GM18502 (cell line): ENCODE results near the gene ABCC9.

Experiments used
- ATAC-seq: cut with Tn5 transposase; IDR thresholded peaks from one replicate; pipeline ENCODE4 v1.9.1; 2021; ENCODE audit warnings: mild to moderate bottlenecking; ENCODE audit not compliant: unreplicated experiment, poor library complexity

ABCC9 gene

DNA sequence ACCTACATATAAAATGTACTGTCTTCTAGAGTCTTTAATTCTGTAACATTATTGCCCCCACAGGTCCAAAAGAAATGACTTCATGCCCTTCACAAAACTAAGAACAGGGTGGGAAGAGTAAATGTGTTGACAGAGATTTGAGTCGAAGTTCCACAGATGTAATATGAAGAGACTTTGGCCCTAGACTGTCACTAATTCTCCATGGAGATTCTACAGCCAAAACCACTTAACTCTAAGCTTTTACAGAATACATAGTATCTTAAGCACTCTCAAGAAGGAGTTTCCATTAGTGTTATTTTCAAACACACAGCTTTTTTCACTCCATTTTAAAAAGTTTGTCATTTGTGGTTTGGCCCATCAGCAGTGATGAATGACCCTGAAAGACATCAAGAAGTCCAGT, 56.3 kb downstream of the ABCC9 start:
- ATAC-seq: no peak

DNA sequence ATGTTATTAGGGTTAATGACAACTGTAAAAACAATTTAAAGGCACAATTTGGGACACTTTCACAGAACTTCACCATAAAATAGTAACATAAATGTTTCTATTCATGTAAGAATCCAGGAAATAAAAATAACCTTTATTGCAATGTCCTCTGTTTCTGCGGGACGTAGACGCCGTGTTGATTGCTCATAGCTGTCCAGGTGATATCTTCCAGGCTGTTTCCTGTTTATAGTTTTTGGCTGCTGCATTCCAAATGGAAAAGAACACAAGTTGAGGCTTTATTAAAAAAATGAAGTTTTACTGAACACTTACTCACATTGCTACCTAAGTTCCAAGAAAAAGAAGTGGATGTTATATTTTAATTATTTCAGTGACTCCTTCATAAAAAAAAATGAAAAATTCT, 58.6 kb downstream of the ABCC9 start:
- no peak for ATAC-seq

DNA sequence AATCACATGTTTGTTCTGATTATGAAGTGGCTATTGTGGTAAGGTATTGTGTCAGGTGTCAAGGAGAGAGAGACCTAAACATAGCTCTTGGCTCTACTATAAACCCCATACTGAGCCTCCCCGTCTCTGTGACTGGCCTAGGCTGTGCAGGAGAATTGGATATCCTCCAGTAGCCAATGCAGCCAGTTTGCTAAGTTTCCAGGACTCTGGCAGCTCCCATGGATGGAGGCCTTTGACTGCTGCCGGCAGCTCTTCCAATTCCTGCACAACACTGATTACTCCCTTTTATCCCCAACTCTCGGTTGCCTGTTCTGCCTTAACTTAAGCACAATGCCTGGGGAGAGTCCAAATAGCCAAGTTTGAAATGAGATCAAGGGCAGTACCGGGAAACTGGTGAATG, 59.3 kb downstream of the ABCC9 start:
- ATAC-seq: no peak

DNA sequence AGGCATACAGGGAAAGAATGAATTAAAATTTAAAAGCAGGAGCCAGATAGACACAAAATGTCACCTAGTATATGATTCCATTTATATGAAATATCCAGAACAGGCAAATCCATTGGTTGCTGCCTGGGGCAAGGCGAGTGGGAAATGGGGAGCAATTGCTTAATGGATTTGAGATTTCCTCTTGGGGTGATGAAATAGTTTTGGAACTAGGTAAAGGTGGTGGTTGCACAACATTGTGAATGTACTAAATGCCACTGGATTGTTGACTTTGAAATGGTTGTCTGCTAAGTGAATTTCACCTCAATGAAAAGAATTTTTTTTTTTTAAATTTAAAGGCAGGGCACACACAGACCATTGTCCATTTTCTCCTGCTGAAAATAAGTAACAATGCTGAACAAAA, 61.9 kb downstream of the ABCC9 start:
- no peak for ATAC-seq

DNA sequence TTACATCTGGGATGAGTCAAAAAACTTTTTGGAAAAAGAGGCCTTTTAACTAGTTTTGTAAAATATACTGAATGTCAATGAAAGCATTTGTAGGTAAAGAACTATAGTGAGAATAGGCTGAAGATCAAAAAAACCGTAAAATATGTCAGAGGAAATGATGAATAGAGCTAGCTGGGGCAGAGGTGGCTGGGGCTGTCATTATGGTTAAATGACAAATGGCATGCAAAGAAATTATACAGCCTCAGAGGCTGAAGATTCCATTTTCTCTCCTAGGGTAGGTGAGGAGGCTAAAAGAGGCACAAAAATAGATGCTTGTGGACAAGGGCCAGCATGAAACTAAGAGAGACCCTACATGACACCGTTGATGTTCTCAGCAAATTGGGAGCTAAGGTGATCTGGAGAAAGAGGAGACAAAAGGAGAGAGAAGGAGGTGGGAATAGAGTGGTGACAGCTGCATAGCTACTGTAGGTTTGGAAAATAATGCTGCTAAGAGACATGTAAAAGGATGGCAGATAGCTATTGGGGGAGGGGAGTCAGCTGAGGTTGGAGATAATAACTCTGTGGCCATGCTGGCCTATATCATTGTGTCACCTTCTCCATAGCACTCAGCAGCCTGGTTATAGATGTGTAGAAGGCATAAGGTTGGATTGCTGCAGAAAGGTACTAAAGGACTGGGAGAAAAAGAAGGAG, 63.8 kb downstream of the ABCC9 start:
- no peak for ATAC-seq

DNA sequence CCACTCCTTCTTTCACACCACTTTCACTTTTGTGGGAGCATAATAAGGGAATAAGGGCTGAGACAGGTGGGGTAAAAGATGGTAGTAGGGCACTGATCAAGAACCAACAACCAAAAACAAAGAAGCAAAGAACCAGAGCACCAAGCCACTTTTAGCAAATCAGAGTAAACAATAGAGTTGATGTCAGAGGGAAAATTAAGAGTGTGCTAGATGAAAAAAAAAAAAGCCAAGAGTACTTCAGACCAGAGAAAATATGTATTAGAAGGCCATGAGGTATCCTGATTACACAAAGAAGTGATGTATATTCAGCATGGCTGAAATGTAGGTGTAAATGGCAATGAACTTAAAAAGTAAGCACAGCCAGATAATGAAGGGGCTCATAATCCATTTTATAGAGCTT, 75.4 kb downstream of the ABCC9 start:
- no peak for ATAC-seq

DNA sequence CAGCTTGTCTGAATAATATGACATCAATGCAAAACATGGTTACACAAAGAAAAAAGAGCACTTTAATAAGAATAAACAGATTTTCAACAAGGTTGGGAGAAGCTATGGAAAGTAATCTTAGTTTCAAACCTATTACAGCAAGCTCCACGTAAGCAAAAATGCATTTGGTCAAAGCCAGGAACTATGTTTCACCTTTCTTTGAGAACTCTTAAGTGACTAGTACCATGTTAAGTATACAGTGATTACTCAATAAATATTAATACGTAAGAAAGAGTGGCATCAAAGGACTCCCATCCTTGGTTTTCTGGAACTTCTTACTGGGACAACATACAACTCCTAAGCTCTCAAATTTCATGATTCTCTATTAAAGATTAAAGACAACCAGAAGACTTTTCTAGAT, 80.7 kb downstream of the ABCC9 start:
- no peak for ATAC-seq

DNA sequence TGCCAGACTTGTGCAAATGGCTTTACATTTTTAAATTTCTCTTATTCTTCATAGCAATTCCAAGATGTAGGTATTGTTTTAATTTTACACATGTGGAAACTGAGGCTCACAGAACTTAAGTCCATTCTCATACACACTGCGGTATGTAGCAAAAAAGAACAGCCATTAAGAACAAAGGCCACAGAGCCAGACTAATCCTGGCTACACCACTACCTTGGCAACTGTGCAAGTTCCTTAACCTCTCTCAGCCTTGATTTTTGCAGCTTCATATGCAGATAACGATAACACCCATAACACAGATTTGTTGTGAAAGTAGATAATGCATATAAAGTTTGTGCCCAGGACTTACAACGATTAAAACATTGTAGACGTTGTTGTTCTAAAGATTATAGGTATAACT, 81.1 kb downstream of the ABCC9 start:
- no peak for ATAC-seq

DNA sequence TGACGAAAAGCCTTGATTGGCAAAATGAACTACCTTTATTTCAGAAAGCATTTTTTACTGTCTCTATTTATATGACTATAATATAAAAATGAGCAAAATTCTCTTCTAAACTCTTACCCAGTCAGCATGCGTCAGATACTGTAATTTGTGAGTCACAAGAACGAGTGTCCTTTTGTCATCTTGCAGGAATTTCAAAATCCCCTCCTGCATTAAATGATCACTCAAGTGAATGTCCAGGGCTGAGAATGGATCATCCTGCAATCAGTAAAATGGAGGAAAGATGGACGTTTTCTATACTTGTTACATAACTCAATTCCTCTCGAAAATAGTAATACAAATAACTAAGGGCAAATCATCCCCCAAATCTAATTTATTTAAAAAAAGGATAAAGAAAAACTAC, 89.0 kb downstream of the ABCC9 start:
- no peak for ATAC-seq

DNA sequence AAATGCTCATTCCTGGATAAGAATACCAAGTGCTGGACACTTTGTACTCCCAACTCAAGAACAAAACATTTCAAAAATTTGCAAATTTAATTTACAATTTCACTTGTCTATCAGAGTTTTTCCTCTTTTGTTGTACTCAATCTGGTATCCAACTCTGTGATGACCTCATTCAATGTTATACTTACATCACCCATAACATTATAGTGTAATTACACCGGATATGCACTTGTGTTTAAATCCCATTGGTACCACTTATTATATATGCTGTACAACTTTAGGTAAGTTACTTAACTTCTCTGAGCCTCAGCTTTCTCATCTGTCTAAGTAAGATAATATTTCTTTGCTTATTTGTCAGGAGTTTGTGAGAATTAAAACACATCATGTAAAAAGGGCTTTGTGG, 90.1 kb downstream of the ABCC9 start:
- no peak for ATAC-seq

DNA sequence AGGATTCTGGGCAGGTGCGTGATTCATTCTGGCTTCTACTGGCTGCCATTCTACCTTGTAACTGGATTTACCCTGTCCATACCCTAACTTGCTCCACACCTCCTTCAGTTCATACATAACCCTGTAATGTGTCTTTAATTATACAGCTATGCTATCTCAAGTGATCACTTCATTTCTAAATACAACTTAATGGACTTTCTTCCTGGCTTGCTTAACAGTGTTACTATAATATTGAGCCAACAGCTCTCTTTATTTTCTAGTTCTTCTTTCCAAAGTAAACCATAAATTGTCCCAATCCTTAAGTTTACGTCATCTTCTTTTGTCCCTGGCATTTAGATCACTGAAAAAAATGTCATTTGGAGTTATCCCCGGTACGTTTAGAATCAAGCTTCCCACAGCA, 90.8 kb downstream of the ABCC9 start:
- ATAC-seq: no peak

DNA sequence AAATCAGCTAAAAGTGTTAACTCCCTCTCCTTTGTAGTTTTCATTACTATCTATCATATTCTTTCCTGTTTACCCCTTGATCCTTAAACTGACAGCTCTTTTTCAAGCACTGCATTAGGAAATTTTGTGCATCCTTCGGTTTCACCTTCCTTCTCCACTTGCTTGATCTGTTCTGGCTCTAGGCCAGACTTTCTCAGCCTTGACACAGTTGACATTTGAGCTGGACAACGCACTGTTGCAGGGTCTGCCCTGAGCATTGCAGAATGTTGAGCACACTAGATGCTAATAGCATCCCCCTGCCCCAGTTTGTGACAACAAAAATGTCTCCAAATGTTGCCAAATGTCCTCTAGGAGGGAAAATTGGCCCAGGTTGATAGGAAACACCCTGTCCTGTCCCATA, 91.3 kb downstream of the ABCC9 start:
- ATAC-seq: no peak

DNA sequence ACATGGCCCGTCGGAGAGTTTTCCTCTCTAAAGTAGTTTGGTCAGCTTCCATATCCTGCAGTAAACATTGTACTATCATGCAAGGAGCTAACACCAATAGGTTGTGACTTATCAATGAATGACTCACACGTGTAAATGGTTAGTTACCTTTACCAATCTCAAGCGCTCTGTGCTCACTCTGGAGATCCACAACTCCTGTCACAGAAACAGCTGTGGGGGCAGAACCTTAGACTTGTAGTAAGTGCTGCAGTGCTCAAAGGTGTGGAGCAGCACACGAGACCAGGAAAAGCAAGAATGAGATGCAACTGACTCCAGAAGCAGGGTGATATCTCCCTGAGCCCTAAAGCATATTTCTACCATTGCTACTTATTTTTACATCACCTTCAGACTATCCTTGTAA, 93.0 kb downstream of the ABCC9 start:
- no peak for ATAC-seq

DNA sequence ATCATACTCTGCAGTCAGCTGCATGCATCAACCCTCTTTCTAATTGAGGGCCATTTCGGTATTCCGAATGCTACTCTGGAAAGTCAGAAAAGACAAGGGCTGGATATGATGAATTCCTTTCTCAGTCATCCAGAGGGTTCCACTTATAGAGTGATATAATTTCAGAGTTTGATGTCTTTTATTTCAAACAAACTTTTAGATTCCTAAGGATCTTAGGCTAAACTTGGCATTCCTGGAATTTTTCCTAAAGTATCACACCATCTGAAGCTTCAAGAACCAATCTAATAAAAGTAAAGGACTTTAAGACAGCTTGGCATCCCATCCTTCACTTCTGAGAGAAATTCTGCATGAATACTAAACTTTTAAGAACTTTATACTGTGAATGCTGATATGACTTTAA, 97.4 kb downstream of the ABCC9 start:
- no peak for ATAC-seq

DNA sequence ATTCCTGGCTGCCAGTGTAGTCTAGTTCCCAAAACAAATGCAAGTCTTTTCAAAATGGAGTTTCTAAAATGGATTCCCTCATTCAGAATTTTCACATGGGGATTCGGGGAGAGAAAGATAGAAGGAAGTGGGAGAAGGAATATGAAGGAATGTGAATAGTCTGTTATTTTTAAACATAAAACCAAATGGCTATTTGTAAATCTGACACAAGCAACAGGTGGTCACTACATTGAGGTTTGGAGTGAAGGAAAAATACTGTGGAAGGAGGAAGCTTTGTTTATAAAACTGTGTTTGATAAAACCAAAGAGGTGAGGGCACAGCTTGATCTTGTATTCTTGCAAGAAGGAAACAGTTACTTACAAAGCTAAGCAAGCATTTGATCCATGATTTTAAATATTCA, 101.5 kb downstream of the ABCC9 start:
- no peak for ATAC-seq

DNA sequence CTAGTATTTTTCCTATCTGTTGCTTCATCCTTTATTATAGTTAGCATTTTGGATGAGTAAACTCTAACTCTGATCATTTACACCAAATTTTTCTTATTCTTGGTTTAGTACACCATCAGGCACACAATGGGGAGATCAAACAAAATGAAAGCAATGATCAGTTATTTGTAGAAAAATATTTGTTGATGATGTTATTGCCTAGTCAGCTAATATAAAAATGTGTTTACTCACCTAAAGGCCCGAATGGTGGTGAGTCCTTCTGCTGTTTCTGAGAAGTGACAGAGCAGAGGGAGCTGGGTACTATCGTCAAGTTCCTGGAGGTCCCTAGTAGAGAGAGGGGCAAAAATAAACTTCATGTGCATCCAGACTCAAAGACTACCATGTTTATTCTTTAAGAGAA, 103.4 kb downstream of the ABCC9 start:
- no peak for ATAC-seq

DNA sequence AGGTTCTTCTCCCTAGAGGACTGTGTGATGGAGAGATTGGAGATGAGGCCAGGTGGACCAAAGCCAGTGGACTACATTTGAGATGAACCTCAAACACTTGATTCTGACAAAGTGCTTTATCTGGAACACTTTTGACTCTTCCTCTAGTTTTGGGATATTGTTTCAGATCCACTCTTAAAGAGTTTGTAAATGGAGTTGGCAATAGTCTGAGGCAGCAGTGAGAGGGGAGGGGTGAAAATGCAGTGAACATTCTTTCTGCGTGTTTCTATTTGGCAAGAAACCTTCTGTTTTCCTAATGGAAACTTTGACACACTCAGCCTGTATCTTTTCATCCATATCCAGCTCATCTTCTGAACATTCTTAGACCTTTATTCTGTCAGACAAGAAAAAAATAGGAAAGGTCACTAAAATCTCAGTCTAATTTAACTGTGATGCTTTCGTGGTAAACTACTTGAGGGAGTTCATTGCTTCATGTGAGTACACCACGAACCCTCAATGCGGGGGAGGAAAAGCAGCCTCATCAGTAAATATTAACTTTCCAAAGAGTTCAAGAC, 109.4 kb downstream of the ABCC9 start:
- no peak for ATAC-seq

DNA sequence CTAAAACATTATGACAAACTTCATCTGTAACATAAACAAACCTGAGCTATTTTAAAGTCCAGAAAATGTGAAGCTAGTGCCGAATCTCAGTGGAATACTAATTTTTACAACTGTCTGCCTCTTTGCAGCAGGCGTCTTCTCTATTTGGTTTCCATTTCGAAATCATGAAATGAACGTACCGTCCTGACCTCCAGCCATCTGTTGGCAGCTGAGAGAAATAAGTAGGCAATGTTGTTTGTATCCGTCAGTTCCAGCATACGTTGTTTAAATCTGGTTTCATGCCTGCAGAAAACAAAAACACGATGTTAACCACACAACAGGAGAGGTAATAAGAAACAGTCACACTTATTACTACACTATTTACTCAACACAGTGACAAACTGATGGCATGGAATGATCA, 112.4 kb downstream of the ABCC9 start:
- ATAC-seq: no peak

DNA sequence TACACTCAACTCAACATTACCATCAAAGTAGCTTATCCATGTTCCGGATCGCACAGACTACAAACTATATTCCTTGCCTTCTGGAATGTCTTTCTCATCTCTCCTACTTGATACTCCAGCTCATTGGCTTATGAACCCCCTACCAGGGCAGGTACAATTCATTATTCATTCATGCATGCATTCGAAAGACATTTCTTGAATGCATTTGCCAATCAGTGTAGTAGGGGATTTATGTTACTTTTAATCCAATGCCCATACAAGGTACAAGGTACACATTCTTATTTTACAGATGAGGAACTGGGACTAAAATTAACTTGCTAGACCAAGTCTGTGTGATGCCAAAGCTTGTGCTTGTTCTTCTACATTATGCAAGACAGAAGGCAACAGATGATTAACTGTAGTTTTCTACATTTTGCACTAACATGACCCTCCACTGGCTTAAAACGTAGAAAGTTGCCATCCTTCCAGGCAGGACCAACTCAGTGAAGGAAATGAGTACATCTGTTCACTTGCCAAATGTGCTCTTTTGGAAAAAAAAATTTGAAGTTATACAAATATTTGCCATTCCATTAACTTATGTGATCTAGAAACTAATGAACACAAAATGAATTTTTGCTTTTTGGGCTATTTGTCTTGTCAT, 113.0 kb downstream of the ABCC9 start:
- no peak for ATAC-seq

DNA sequence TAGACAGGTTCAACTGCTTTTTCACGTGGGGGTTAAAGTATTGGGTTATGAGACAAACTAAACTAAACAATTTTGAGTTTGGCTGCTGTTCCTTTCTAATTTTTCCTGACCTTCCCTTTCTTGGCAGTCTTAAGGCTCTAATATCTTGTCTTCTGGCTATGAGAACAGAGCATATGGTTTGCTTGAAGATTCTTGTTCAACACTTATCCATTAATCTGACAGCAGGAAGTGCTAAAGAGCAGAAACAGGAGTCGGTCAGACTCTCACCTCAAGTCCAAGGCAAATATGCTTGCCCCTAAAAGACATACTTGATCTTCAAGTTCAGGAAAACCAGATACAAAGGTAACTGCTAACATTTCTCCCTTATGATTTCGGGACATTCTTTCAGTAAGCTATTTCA, 114.1 kb downstream of the ABCC9 start:
- ATAC-seq: no peak

DNA sequence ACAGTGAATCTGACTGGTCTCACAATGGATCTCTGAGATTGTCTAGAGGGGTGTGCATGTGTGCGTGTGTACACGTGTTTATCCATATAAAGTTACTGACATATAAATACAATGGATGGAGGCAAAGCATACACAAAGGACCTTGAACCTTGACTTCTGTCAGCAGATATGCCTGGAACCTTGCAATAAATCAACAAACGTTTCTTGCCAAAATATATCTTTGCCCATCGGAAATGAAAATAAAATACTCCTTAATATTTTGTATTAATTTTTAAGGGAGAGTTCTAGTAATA, 114.7 kb downstream of the ABCC9 start:
- no peak for ATAC-seq

DNA sequence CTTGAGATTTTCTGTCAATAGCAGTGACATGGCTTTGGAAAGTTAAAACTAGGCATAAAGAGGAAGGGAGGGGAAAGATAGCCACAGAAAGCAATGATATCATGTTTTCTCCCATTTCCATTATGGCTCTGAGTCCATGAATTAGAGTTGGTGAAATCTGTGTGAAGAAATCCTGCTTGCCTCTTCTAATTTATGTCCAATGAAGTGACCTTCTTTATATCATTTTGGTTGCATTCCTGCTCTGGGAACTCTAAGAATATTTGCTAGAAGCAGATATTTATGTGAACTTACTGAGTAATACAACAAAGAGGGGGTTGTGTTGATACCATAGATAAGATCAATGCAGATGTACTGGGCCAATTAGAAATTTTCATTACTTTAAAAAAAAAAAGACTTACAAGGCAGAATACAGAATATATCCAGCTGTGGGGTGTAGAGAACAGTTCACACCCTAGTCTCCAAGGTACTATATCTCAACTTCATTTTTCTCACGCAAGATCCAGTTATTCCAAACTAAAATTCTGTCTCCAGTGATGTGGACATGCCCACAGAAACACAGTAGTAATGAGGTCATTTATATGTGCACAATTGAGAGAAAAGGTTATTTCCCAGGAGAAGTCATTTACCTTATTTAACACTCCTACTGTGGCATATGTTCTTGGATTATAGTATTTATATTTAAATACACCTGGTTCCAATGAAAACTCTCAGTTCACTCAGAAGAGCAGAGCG, 115.2 kb downstream of the ABCC9 start:
- ATAC-seq: no peak
